SHP77 treated with DMSO at 0.1 percent for 48 hours (cell line): ENCODE data around the gene NIPAL1.

Source experiments
- DNase-seq: peaks from one replicate; lab custom pipeline; 2025; lab: John Stamatoyannopoulos, UW

NIPAL1 gene

GRCh38 chr4:48027653-48028052 is 11.1 kb downstream of the NIPAL1 start:
- DNase-seq = no peak

- no peak for DNase-seq
These were observed 12.1 kb downstream of the NIPAL1 start for GRCh38 chr4:48028696-48029095.

GRCh38 chr4:48030470-48030869 is 13.9 kb downstream of the NIPAL1 start:
- DNase-seq = no peak

- DNase-seq = no peak
These were observed 15.4 kb downstream of the NIPAL1 start for GRCh38 chr4:48031802-48032525.

- DNase-seq = no peak
These were observed 16.1 kb downstream of the NIPAL1 start for GRCh38 chr4:48032721-48033120.

- no peak for DNase-seq
These were observed 16.8 kb downstream of the NIPAL1 start for GRCh38 chr4:48033412-48033811.

- DNase-seq = no peak
These were observed 17.3 kb downstream of the NIPAL1 start for GRCh38 chr4:48033825-48034413.

GRCh38 chr4:48035952-48036351 is 19.4 kb downstream of the NIPAL1 start:
- DNase-seq = no peak

GRCh38 chr4:48037117-48037462 is 20.5 kb downstream of the NIPAL1 start:
- DNase-seq = no peak

GRCh38 chr4:48038666-48039065 is 22.1 kb downstream of the NIPAL1 start:
- DNase-seq = no peak

- DNase-seq = no peak
These were observed 23.0 kb downstream of the NIPAL1 start for GRCh38 chr4:48039561-48039960.

GRCh38 chr4:48041535-48042137 is 25.1 kb downstream of the NIPAL1 start:
- DNase-seq = no peak

- no peak for DNase-seq
These were observed 26.4 kb downstream of the NIPAL1 start for GRCh38 chr4:48042979-48043461.

- no peak for DNase-seq
These were observed 26.9 kb downstream of the NIPAL1 start for GRCh38 chr4:48043504-48043903.

GRCh38 chr4:48044298-48044697 is 27.7 kb downstream of the NIPAL1 start:
- no peak for DNase-seq

GRCh38 chr4:48046059-48046458 is 29.5 kb downstream of the NIPAL1 start:
- no peak for DNase-seq

- DNase-seq = no peak
These were observed 30.9 kb downstream of the NIPAL1 start for GRCh38 chr4:48047421-48047844.

GRCh38 chr4:48047896-48048295 is 31.3 kb downstream of the NIPAL1 start:
- DNase-seq = no peak

- DNase-seq = no peak
These were observed 32.9 kb downstream of the NIPAL1 start for GRCh38 chr4:48049483-48049882.

- DNase-seq = no peak
These were observed 34.5 kb downstream of the NIPAL1 start for GRCh38 chr4:48051078-48051477.

- no peak for DNase-seq
These were observed 42.3 kb downstream of the NIPAL1 start for GRCh38 chr4:48058617-48059530.

- no peak for DNase-seq
These were observed 47.8 kb downstream of the NIPAL1 start for GRCh38 chr4:48064349-48064748.
